Mononuclear cell (primary cell): ENCODE results near the gene C16orf96. TPM values are rescaled to one million over a fixed set of nuclear protein-coding genes. Genes with fewer than 3 reads are reported as not detected.

Experiments
- H3K27me3 ChIP-seq: 2 replicates; pipeline ENCODE4 v1.6.0; 2011; ENCODE audit warnings: low read length, control low read depth; ENCODE audit not compliant: insufficient read depth
- H3K4me1 ChIP-seq: 2 replicates; pipeline ENCODE4 v1.5.1; 2011; ENCODE audit warnings: mild to moderate bottlenecking, low read length, control low read depth; ENCODE audit not compliant: insufficient read depth
- H3K4me3 ChIP-seq: 2 replicates; pipeline ENCODE4 v1.5.1; 2011; ENCODE audit warnings: mild to moderate bottlenecking, low read length, moderate library complexity
- H3K9me3 ChIP-seq: 2 replicates; pipeline ENCODE4 v1.5.1; 2011; ENCODE audit warnings: low read depth, mild to moderate bottlenecking, control low read depth, low read length
- total RNA-seq: library from RNA; depleted of rRNA; stranded (reverse); fragments of >200 nt; gene quantifications from one replicate; pipeline ENCODE4 v1.2.3, GENCODE V29; 2012

The C16orf96 gene
- total RNA-seq, 1 donor: 0.42 TPM

GRCh38 chr16:4610011-4611005, 54.2 kb downstream of the C16orf96 start:
- H3K4me1 ChIP-seq: peaks cover 32% of the 10 kb centered on the region
- no peak overlapping the region for H3K4me3 ChIP-seq
- H3K9me3 ChIP-seq: no peaks in the 10 kb centered on the region
- no peaks in the 10 kb centered on the region for H3K27me3 ChIP-seq

GRCh38 chr16:4611337-4612021, 55.3 kb downstream of the C16orf96 start:
- H3K4me3 ChIP-seq: no peak overlapping the region
- H3K4me1 ChIP-seq: peaks cover 40% of the 10 kb centered on the region
- no peaks in the 10 kb centered on the region for H3K9me3 ChIP-seq
- no peaks in the 10 kb centered on the region for H3K27me3 ChIP-seq

DNA sequence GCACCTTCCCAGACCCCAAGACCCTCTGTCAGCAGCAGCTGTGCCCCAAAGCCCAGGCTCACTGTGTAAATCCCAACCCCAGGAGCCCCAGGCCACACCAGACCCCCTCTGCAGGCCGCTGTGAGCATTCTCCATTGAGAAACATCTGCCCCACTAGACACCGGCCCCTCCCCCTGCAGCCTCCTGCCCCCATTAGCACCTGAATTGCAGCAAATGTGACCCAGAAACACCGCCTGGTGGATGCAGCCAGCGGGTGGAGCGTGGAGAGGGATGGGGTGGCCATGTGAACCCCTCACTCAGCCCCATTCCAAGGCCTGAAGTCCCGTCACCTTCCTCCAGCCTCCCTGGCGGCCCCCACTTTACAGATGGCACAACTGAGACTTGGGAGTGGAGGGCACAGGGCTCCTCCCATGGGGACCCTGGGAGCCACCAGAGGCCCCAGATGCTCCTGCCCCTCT, 56.4 kb downstream of the C16orf96 start:
- Histone ChIP-seq H3K27me3 (no peaks in the 10 kb centered on the region), H3K4me1 (peaks cover 50% of the 10 kb centered on the region), H3K9me3 (no peaks in the 10 kb centered on the region), H3K4me3 (no peak overlapping the region)

DNA sequence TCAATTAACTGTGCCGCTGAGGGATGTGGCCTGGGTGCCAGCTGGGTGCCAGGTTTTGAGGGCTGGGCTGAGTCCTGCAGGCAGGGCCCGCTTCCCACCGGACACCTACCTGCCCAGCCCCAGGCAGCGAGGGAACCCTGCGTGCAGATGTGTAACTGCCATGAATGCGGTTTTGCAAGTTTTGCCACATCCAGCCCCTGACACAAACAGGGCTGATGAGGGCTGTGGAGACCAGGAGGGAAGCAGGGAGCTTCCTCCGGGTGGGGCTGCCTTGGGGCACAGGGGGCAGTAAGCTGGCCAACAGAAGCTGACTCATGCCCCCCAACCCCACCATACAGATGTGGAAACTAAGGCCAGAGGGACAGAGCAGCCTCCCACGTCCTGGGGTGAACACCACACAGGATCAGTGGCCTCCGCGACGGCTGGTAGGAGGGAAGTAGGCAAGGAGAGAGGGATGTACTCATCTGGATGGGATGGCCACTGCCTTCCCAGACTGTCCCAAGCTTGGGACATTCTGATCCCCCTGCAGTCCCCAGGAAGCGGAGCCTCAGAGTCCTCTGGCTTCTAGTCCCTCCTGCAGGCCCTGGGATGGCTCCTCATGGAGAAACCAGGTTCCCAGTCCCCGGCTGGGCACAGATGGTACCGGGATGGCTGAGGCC, 57.0 kb downstream of the C16orf96 start:
- Histone ChIP-seq H3K4me3 (peak overlapping the region; percentile 79), H3K27me3 (no peaks in the 10 kb centered on the region), H3K9me3 (no peaks in the 10 kb centered on the region), H3K4me1 (peaks cover 50% of the 10 kb centered on the region)

DNA sequence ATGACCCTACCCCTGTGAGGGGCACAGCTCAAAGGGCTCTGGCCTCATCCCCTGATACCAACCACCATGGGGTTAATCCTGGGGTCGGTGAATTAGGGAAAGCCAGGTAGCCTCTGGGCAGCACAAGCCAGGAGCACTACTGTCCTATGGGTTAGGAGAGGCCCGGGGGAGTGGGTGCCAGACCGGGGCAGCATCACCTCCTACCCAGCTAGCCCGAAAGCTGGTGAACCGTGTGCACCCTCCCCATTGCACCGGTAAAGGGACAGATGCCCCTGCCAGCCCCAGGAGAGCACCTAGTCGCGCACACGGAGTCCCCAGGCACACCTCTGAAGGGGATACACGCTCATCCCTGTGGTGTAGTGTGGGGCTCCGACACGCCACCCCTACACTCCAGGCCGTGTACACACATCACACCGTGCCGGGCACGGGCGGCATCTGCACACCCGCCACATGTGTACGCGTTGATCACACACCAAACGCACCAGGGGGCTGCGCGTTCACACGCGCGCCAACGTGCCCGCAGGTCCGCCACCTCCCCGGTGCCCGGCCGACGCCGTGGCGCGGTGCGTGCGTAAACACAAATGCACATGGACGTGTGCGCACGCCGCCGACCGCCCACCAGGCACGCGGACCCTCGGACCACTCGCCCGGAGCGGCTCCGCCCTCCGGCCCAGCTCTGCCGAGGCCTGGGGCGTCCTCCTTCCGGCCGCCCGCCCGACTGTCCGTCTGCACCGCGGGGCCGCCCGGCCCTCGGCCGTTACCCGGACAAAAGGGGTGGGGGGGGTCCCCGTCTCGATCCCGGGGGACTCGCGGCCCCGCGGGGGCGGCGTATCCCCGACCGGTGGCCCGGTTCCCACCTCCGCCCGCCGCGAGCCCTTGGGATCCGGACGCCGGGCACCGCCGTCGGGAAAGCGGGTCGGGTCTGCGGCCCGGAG, 57.8 kb downstream of the C16orf96 start:
- Histone ChIP-seq H3K4me1 (peaks cover 50% of the 10 kb centered on the region), H3K9me3 (no peaks in the 10 kb centered on the region), H3K4me3 (peak overlapping the region; percentile 79), H3K27me3 (no peaks in the 10 kb centered on the region)

DNA sequence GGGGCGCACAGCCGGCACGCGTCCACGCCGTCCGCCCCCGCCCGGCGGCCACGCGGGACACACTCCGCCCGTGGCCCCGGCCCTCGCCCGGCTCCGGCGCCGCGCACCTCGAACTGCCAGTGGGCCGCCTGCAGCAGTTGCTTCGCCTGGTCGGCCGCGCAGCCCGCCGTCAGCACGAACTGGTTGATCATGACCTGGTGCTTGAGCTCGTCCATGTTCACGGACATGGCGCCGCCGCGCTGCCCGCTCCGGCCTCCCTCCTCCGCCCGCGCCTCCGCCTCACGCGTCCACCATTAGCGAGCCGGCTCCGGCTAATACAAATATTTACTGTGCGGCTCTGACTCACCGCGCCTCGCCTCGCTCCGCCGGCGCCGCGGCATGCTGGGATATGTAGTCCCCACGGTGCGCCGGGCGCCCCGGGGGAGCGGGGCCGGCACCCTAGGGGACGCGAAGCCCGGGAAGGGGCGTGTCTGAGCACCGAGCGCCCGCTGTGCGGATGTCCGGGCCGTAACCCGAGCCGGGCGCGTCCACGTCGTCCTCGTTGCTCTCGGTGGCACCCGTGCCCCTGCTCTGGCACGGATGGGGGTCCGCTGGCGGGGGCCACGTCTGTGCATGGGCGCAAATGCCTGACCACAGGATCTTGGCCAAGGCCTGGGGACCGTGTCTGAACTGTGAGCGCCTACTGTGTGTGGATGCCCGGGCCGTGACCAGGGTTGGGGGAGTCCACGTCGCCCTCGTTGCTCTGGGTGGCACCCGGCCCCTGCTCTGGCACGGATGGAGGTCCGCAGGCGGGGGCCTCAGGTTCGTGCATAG, 58.6 kb downstream of the C16orf96 start, which contains the start of gene UBALD1:
Gene UBALD1 (minus strand): TSS at position 318 of the 813 bp plus-strand sequence. CDS start 91 bp downstream, at position 227.
- Histone ChIP-seq H3K9me3 (no peaks in the 10 kb centered on the region), H3K4me1 (peaks cover 50% of the 10 kb centered on the region), H3K4me3 (peak within 1 kb of the TSS; percentile 79), H3K27me3 (no peaks in the 10 kb centered on the region)

DNA sequence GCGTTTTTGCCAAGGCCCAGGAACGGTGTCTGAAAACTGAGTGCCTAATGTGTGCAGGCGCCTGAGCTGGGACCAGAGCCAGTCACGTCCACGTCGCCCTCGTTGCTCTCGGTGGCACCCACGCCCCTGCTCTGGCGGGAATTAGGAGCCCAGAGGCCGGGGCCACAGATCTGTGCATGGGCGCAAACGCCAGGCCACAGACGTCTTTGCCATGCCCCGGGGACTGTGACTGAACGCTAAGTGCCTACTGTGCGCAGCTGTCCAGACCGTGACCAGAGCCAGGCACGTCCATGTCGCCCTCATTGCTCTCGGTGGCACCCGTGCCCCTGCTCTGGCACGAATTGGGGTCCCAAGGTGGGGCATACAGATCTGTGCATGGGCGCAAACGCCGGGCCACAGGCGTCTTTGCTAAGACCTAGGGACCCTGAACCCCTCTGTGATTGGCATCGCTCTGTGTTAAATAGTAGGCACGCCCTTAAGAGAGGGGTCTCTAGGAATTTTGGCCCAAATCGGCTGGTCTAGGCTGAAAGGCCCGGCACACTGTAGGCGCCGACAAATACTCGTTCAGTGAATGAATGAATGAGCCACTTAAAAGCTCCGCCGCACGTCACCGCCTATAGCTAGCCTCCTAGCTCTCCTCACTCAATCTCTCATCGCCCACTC, 59.4 kb downstream of the C16orf96 start:
- H3K4me1 ChIP-seq: peaks cover 50% of the 10 kb centered on the region
- peak overlapping the region; percentile 79 for H3K4me3 ChIP-seq
- H3K27me3 ChIP-seq: no peaks in the 10 kb centered on the region
- H3K9me3 ChIP-seq: no peaks in the 10 kb centered on the region

DNA sequence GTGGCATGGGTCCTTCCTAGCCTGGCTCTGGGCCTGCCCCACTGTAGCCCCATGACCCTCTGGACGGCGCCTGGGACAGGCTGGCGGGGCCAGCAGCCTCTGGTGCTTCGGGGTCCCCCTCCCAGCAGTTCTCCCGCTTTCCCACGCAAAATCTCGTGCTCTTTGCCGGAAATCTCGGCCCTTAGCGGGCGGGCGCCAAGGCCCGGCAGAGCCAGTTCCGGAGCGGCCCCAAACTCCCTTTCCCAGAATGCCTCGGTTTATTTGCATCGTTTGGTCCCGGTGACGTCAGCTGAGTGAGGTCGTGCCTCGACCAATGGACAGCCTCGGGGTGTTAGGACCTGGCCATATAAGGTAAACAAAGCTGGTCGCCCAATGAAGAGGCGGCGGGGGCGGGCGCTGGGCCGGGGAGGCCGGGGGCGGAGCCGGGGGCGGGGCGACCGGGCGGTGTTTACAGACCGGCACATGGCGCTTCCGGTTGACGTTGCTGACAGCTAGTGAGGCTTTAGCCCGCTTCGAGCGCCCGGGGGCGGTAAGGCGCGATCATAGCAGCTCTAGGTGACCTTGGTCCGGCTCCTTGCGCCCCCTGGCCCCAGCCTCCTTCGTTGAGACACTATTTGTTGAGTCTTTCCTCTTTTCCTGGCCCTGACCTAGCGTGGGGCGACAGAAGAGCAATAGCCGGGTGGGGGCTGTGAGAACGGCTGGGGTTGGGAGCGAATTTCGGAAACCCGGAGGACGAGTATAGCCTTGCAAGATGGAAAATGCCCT, 60.1 kb downstream of the C16orf96 start:
- H3K9me3 ChIP-seq: no peaks in the 10 kb centered on the region
- H3K4me1 ChIP-seq: peaks cover 50% of the 10 kb centered on the region
- H3K4me3 ChIP-seq: peak overlapping the region; percentile 39
- no peaks in the 10 kb centered on the region for H3K27me3 ChIP-seq

DNA sequence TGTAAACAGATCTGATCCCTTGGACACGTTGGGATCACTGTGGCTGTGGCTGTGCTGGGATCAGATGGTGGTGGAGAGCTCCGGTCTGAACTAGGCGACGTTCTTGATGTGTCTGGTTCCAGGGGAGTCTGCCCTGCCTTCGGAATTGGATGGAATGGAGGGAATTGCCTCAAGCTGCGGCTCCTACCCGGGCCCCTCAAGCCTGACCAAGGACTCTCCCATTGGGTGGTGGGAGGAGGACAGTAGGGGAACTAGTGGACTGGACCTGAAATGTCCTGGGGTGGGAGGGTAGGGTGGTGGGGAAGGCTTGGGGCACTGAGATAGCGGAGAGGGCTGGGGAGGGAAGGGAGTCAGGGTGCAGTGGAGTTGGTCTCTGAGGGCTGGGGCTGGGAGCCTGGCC, 61.7 kb downstream of the C16orf96 start:
- H3K4me3 ChIP-seq: no peak overlapping the region
- H3K27me3 ChIP-seq: no peaks in the 10 kb centered on the region
- peaks cover 34% of the 10 kb centered on the region for H3K4me1 ChIP-seq
- no peaks in the 10 kb centered on the region for H3K9me3 ChIP-seq

DNA sequence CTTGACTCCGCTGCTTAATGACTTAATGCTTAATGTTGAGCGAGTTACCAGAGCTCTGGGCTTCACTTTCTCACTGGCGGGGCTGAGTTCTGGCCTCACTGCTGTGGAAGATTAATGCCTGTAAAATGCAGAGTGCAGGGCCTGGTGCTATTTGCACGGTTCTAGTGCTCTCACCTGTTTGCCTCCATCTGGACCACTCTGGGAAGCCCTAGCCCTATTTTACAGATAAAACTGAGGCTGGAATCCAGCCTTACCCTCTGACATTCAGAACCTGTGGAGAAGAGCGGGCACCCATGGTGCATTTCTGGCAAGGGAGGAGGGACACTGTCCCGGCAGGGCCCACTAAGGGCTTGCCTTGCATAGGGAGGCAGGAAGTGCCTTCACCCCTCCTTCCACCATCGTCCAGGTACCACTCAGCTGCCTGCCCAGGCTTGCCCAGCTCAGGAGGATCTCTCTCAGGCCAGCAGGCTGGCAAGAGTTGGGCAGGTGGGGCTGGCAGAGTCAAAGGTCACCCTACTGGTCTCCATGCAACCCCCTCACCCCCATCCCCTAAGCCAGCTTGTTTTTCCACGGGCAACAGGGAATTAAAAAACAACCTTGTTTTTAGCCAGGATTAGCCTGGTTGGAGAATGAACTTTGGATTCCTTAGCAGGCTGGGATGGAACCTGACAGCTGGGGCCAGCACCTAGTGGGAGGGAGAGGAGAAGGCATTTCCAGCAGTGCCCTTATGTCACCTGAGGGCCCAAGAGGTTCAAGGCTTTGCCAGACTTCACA, 62.7 kb downstream of the C16orf96 start:
- Histone ChIP-seq H3K9me3 (no peaks in the 10 kb centered on the region), H3K4me1 (peaks cover 34% of the 10 kb centered on the region), H3K27me3 (no peaks in the 10 kb centered on the region), H3K4me3 (no peak overlapping the region)

GRCh38 chr16:4623593-4623992, 67.5 kb downstream of the C16orf96 start:
- no peaks in the 10 kb centered on the region for H3K27me3 ChIP-seq
- H3K9me3 ChIP-seq: no peaks in the 10 kb centered on the region
- peaks cover 40% of the 10 kb centered on the region for H3K4me1 ChIP-seq
- H3K4me3 ChIP-seq: no peak overlapping the region
